H1 (cell line): ENCODE data around the gene OGFOD2. TPM values are rescaled to one million over a fixed set of nuclear protein-coding genes. Genes with fewer than 3 reads are reported as not detected.

ENCODE experiments used
- CHD7 ChIP-seq: fragments of 300-600 bp; sonication (generic); IDR thresholded peaks from 2 replicates; pipeline ENCODE4 v1.7.1; 2012; ENCODE audit warnings: low read length, moderate library complexity, mild to moderate bottlenecking, inconsistent platforms; ENCODE audit not compliant: insufficient replicate concordance
- polyA plus RNA-seq, 7 experiments: library from polyadenylated mRNA; depleted of rRNA in 3 of 7; stranded (reverse) in 5 of 7; unstranded in 2 of 7; fragments of >200 nt in 5 of 7; fragments of 200-250 nt in 2 of 7; gene quantifications; 1 replicate in 5 of 7; 2 replicates in 1 of 7; 4 replicates in 1 of 7; pipeline versions ENCODE4 v1.2.1 to v1.2.3, GENCODE V29; 2011 to 2013; ENCODE audit warnings: missing spikeins in 2 of 7, mixed read lengths in 2 of 7
- total RNA-seq: library from RNA; stranded (reverse); fragmentation: NEBNext Ultra II Directional; extraction: Animal tissue kit (Norgen Biotek cat#: 25700); gene quantifications from 2 replicates; pipeline ENCODE4 v1.2.1, GENCODE V29; 2021

OGFOD2 gene
- total and polyA plus RNA-seq, 2 of the 8 experiments (the other 6 are each of a cell fraction or from before 2014, with no cell fraction given), result 17.3 to 20.3 TPM

GRCh38 chr12:122982477-122982815 lies 7.4 kb downstream of the OGFOD2 start (continued):
- no peak for TF ChIP-seq CHD7
